ENCODE data around the gene NR4A1. TPM values are rescaled to one million over a fixed set of nuclear protein-coding genes. Genes with fewer than 3 reads are reported as not detected.

NR4A1 gene
- total and polyA plus RNA-seq, 9 of the 15 experiments (the other 6 are each of a cell fraction or from before 2014, with no cell fraction given) = 0.07 to 4.7 (median 1.9) TPM; not detected in 1

- DNase-seq (ENCODE audit: extremely low read depth in 1 of 4, low spot score in 3 of 4) = no peak
- in situ Hi-C loops (cut with MboI) (no loop called here), intact Hi-C loops (cut with micrococcal nuclease) (no loop called here)
- Histone ChIP-seq H3K27me3 (ENCODE audit: control insufficient read depth in 2 of 2, insufficient read depth in 2 of 2, low read length in 2 of 2) (peaks cover 0 to 16% of the 10 kb centered on the region in 2 experiments; a peak in 3 of 5 replicates), H3K9me1 (ENCODE audit: control insufficient read depth, insufficient read depth, low read length) (no peaks in the 10 kb centered on the region), H3K4me3 (no peak overlapping the region), H3K9ac (ENCODE audit: insufficient read depth in 1 of 2, low read depth in 2 of 2, low read length in 2 of 2) (no peak overlapping the region), H4K20me1 (replicated peaks; ENCODE audit: control insufficient read depth, insufficient read depth, low read length) (peaks cover 6% of the 10 kb centered on the region; the same call in 1 of the 2 replicates), H3K27ac (ENCODE audit: extremely low read depth, low read depth, low read length) (no peak overlapping the region), H3K4me2 (ENCODE audit: insufficient read depth, low read length) (no peak overlapping the region), H2AFZ (ENCODE audit: low read depth, low read length) (no peak overlapping the region), H3K4me1 (replicated peaks in 1 of 2; ENCODE audit: control insufficient read depth in 2 of 2, insufficient read depth in 2 of 2, low read length in 2 of 2) (peaks cover 19 to 40% of the 10 kb centered on the region in 2 experiments), H3K36me3 (ENCODE audit: control insufficient read depth, insufficient read depth, low read length) (no peaks in the 10 kb centered on the region), H3K79me2 (ENCODE audit: control insufficient read depth, insufficient read depth, low read length) (no peaks in the 10 kb centered on the region), H3K9me3 (replicated peaks; ENCODE audit: control insufficient read depth, insufficient read depth, low read depth, low read length) (no peaks in the 10 kb centered on the region)
- no peak for TF ChIP-seq THAP12 (CRISPR knock-in tag; IDR thresholded peaks at IDR 0.05)
- no peak for TF ChIP-seq ETV6 (IDR thresholded peaks at IDR 0.05; ENCODE audit: borderline replicate concordance in 1 of 2, low read depth in 2 of 2, low read length in 1 of 2)
- TF ChIP-seq ETV6 (CRISPR knock-in tag; IDR thresholded peaks at IDR 0.05; ENCODE audit: borderline replicate concordance) = no peak
- TF ChIP-seq SFPQ (IDR thresholded peaks at IDR 0.05; ENCODE audit: low read depth, low read length) = no peak
- no peak for TF ChIP-seq PRPF4 (IDR thresholded peaks at IDR 0.05; ENCODE audit: insufficient read depth, low read depth, low read length, poor library complexity, severe bottlenecking)
- POLR2A ChIA-PET = interaction anchor here (1.0 kb wide), 2 partner anchors 14 to 20 kb away, joined by 4 read pairs; no protein-coding TSS in a partner anchor
- ATAC-seq = no peak
- BruUV-seq (replicated peaks) = no TSS peak
- WGBS (ENCODE audit: insufficient coverage, low coverage, missing lambda C conversion rate) = 53% methylated on average over 19 of the region's 21 CpGs
- no peak for FAIRE-seq
- CTCF ChIA-PET (ENCODE audit: low intra/inter-chr PET ratio) = interaction anchor here (0.6 kb wide), 1 partner anchor 1897 kb away, joined by 3 read pairs; no protein-coding TSS in a partner anchor
Measured at GRCh38 chr12:52054833-52055730, 3.8 kb downstream of the NR4A1 start.

All from K562 (cell line).